ENCODE results near the gene MGRN1. TPM values are rescaled to one million over a fixed set of nuclear protein-coding genes. Genes with fewer than 3 reads are reported as not detected.

Gene MGRN1
- 34.9 to 42.2 TPM (median 40.5 TPM) in 5 replicates for total RNA-seq (2022; extraction: Qiagen RNA extraction; ENCODE audit: low read depth)

GRCh38 chr16:4624015-4624826, at the start of gene MGRN1:
TSS of gene MGRN1 (plus strand) at chr16:4624826. CDS start at chr16:4624961, 135 bp downstream.

GRCh38 chr16:4614571-4615383, 9.8 kb upstream of the MGRN1 start, which contains the start of gene UBALD1:
TSS of gene UBALD1 (minus strand) at chr16:4614888. CDS start at chr16:4614797, 91 bp downstream.

GRCh38 chr16:4693296-4693955, 68.8 kb downstream of the MGRN1 start, which contains the start of gene NUDT16L1:
TSS of gene NUDT16L1 (plus strand) at chr16:4693562. CDS start at chr16:4693727, 165 bp downstream.

GRCh38 chr16:4734063-4734729, 109.6 kb downstream of the MGRN1 start, which contains the start of the genes ANKS3 and DNAAF8:
TSS of gene ANKS3 (minus strand) at chr16:4734271. CDS start at chr16:4730149, 4,122 bp downstream.
TSS of gene DNAAF8 (plus strand) at chr16:4734537. CDS start at chr16:4736515, 1,978 bp downstream.

Other genes with a start within 250 kb of the MGRN1 start
- gene CORO7, start 208.2 kb upstream of the MGRN1 start, total RNA-seq (2022; extraction: Qiagen RNA extraction; ENCODE audit: low read depth) = 10.9 to 19.8 TPM (median 15.9 TPM) in 5 replicates
- gene DNAJA3, start 199.0 kb upstream of the MGRN1 start, total RNA-seq (2022; extraction: Qiagen RNA extraction; ENCODE audit: low read depth) = 59.8 to 71.8 TPM (median 69.6 TPM) in 5 replicates
- 41.8 to 45.9 TPM (median 44.1 TPM) in 5 replicates for gene NMRAL1, start 150.2 kb upstream of the MGRN1 start, total RNA-seq (2022; extraction: Qiagen RNA extraction; ENCODE audit: low read depth)
- 50.9 to 64.8 TPM (median 59.2 TPM) in 5 replicates for gene HMOX2, start 148.4 kb upstream of the MGRN1 start, total RNA-seq (2022; extraction: Qiagen RNA extraction; ENCODE audit: low read depth)
- gene CDIP1, start 86.1 kb upstream of the MGRN1 start, total RNA-seq (2022; extraction: Qiagen RNA extraction; ENCODE audit: low read depth) = 11.8 to 15.2 TPM (median 13.0 TPM) in 5 replicates
- gene C16orf96, start 68.5 kb upstream of the MGRN1 start, total RNA-seq (2022; extraction: Qiagen RNA extraction; ENCODE audit: low read depth) = 0.03 TPM in 3 of 5 replicates, not detected in the others
- gene UBALD1, start 9.9 kb upstream of the MGRN1 start, total RNA-seq (2022; extraction: Qiagen RNA extraction; ENCODE audit: low read depth) = 36.8 to 53.9 TPM (median 52.1 TPM) in 5 replicates
- gene NUDT16L1, start 68.7 kb downstream of the MGRN1 start, total RNA-seq (2022; extraction: Qiagen RNA extraction; ENCODE audit: low read depth) = 18.8 to 26.1 TPM (median 23.5 TPM) in 5 replicates
- gene ANKS3, start 109.4 kb downstream of the MGRN1 start, total RNA-seq (2022; extraction: Qiagen RNA extraction; ENCODE audit: low read depth) = 20.5 to 25.7 TPM (median 25.2 TPM) in 5 replicates
- 0.75 to 1.1 TPM (median 0.79 TPM) in 5 replicates for gene DNAAF8, start 109.7 kb downstream of the MGRN1 start, total RNA-seq (2022; extraction: Qiagen RNA extraction; ENCODE audit: low read depth)
- gene ZNF500, start 142.3 kb downstream of the MGRN1 start, total RNA-seq (2022; extraction: Qiagen RNA extraction; ENCODE audit: low read depth) = 7.6 to 10.6 TPM (median 8.7 TPM) in 5 replicates
- gene SEPTIN12, start 163.5 kb downstream of the MGRN1 start, total RNA-seq (2022; extraction: Qiagen RNA extraction; ENCODE audit: low read depth) = not detected in 5 replicates
- gene SMIM22, start 170.5 kb downstream of the MGRN1 start, total RNA-seq (2022; extraction: Qiagen RNA extraction; ENCODE audit: low read depth) = not detected in 5 replicates
- 10.4 to 16.1 TPM (median 15.1 TPM) in 5 replicates for gene ROGDI, start 177.8 kb downstream of the MGRN1 start, total RNA-seq (2022; extraction: Qiagen RNA extraction; ENCODE audit: low read depth)
- 38.5 to 42.8 TPM (median 41.0 TPM) in 5 replicates for gene GLYR1, start 222.5 kb downstream of the MGRN1 start, total RNA-seq (2022; extraction: Qiagen RNA extraction; ENCODE audit: low read depth)
- gene UBN1, start 222.7 kb downstream of the MGRN1 start, total RNA-seq (2022; extraction: Qiagen RNA extraction; ENCODE audit: low read depth) = 25.3 to 29.0 TPM (median 27.8 TPM) in 5 replicates